ENCODE results near the gene SFXN3. TPM values are rescaled to one million over a fixed set of nuclear protein-coding genes. Genes with fewer than 3 reads are reported as not detected.
A peak's percentile ranks its signal among the peaks of the same experiment; 100 is the strongest.

The SFXN3 gene
- total and polyA plus RNA-seq, 2 of the 8 experiments (the other 6 are each of a cell fraction or from before 2014, with no cell fraction given): 2.6 to 2.8 TPM

DNA sequence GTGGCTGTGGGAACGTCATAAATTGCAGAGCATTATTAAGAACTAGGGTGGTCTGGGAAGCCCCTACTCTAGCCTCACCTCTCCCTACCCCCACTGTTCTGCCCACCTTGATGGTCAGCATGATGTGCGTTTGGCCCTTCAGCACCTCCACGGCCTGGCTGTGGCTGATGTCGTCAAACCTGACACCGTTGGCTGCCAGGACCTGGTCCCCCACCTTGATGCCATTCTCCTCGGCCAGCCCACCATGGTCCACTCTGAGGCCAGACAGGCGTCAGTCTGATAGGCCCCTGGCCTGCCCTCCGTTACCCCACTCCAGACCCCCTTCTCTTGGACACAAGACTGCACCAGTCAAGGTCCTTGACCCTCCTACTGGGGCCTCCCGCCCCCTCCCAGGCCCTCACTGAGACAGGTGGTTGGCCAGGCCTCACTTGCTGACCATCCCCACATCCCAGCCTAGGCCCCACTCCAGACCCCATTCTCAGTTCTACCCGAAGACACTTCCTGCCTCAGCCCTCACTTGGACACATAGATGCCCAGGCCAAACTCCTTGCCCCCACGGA is 9.3 kb upstream of the SFXN3 start:
- Histone ChIP-seq H3K56ac (replicated peaks; ENCODE audit: insufficient read length, low read depth, low read length) (no peak overlapping the region), H3K79me2 (ENCODE audit: control insufficient read depth in 1 of 2, insufficient read depth in 2 of 2, low read length in 2 of 2) (no peaks in the 10 kb centered on the region), H2BK120ac (replicated peaks; ENCODE audit: low read depth, low read length) (no peak overlapping the region), H4K20me1 (replicated peaks in 1 of 2; ENCODE audit: control insufficient read depth in 1 of 2, insufficient read depth in 2 of 2, low read length in 2 of 2) (peaks cover 0 to 1% of the 10 kb centered on the region in 2 experiments), H3K4me3 (ENCODE audit: extremely low read depth in 1 of 4, insufficient read depth in 2 of 4, low read depth in 3 of 4, low read length in 4 of 4) (no peak overlapping the region), H3K36me3 (ENCODE audit: control insufficient read depth in 2 of 4, insufficient read depth in 4 of 4, low read length in 3 of 4) (no peaks in the 10 kb centered on the region), H3K9ac (replicated peaks in 1 of 4; ENCODE audit: extremely low read depth in 1 of 4, low read depth in 3 of 4, low read length in 3 of 4) (no peak overlapping the region), H4K5ac (ENCODE audit: insufficient read length, low read depth, low read length) (no peak overlapping the region), H3K27ac (ENCODE audit: low read depth, low read length) (no peak overlapping the region), H2BK12ac (ENCODE audit: low read depth, low read length) (no peak overlapping the region), H4K8ac (ENCODE audit: extremely low read depth, insufficient read depth, low read length) (no peak overlapping the region), H4K91ac (replicated peaks; ENCODE audit: insufficient read length, low read length) (peak overlapping the region; percentile 10), H2BK15ac (ENCODE audit: low read length) (no peak overlapping the region), H3K14ac (ENCODE audit: insufficient read length) (no peak overlapping the region), H3K23ac (ENCODE audit: insufficient read length) (no peak overlapping the region), H3K27me3 (replicated peaks in 1 of 4; ENCODE audit: control insufficient read depth in 3 of 4, extremely low read depth in 1 of 4, insufficient read depth in 3 of 4, low read length in 3 of 4) (peaks cover 13 to 31% (median 26%) of the 10 kb centered on the region in 4 experiments), H2BK20ac (ENCODE audit: low read length) (no peak overlapping the region), H3K23me2 (ENCODE audit: low read depth, low read length) (peaks cover 11% of the 10 kb centered on the region; the same call in 1 of the 2 replicates), H2BK5ac (ENCODE audit: low read depth, low read length) (no peak overlapping the region), H3K9me3 (ENCODE audit: insufficient read depth in 2 of 2, low read depth in 1 of 2, low read length in 1 of 2) (no peaks in the 10 kb centered on the region), H3K4me1 (replicated peaks in 1 of 4; ENCODE audit: control insufficient read depth in 3 of 4, insufficient read depth in 4 of 4, low read length in 3 of 4) (peaks cover 0 to 10% (median 5%) of the 10 kb centered on the region in 4 experiments; a peak in 4 of 7 replicates), H3K4me2 (ENCODE audit: insufficient read depth in 1 of 2, low read depth in 2 of 2, low read length in 2 of 2) (no peak overlapping the region), H3K4ac (replicated peaks; ENCODE audit: insufficient read length, low read depth, low read length) (no peak overlapping the region), H2AK5ac (ENCODE audit: low read depth, low read length) (no peak overlapping the region), H2AFZ (ENCODE audit: low read length) (no peak overlapping the region), H3K79me1 (ENCODE audit: low read depth, low read length) (no peaks in the 10 kb centered on the region), H3K18ac (ENCODE audit: extremely low read depth, low read length) (no peak overlapping the region)
- no peak for DNase-seq (ENCODE audit: low read depth in 1 of 2, low spot score in 2 of 2)
- no peak for FAIRE-seq
- ChIA-PET POLR2A (ENCODE audit: partially characterized antibody) (no interaction called here), CTCF (ENCODE audit: partially characterized antibody) (interaction anchor here (0.6 to 51.8 kb wide), 4 partner anchors 10 to 1574 kb away, joined by 3 to 2176 read pairs (median 84); partner anchors contain the start of gene KAZALD1)
- 90% methylated on average over 10 of the region's 11 CpGs; no CpG with 5 or more reads in 1 of the 2 experiments for WGBS, 2 experiments (ENCODE audit: extremely low coverage in 1 of 2, insufficient coverage in 1 of 2, insufficient read length in 1 of 2, insufficient replicate concordance in 2 of 2, low coverage in 1 of 2, low lambda C conversion rate in 2 of 2, missing lambda C conversion rate in 1 of 2)
- TF ChIP-seq GABPA (IDR thresholded peaks at IDR 0.05; ENCODE audit: borderline replicate concordance, insufficient read depth, low read length): no peak
- TF ChIP-seq HDAC6 (IDR thresholded peaks at IDR 0.05; ENCODE audit: low read depth, low read length): no peak
- no peak for TF ChIP-seq HDAC2 (IDR thresholded peaks at IDR 0.05; ENCODE audit: borderline replicate concordance in 1 of 2, low read depth in 2 of 2, low read length in 2 of 2)
- TF ChIP-seq CEBPB (IDR thresholded peaks at IDR 0.05; ENCODE audit: low read depth, low read length): no peak
- TF ChIP-seq SP2 (IDR thresholded peaks at IDR 0.05; ENCODE audit: low read length): no peak
- no peak for TF ChIP-seq BRCA1 (IDR thresholded peaks at IDR 0.05; ENCODE audit: low read depth, low read length)
- TF ChIP-seq, protein P1, sequence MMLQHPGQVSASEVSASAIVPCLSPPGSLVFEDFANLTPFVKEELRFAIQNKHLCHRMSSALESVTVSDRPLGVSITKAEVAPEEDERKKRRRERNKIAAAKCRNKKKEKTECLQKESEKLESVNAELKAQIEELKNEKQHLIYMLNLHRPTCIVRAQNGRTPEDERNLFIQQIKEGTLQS (IDR thresholded peaks at IDR 0.05; ENCODE audit: insufficient read depth, low read depth, low read length): no peak

All from H1 (cell line).